ENCODE measurements around the gene MKX. TPM values are rescaled to one million over a fixed set of nuclear protein-coding genes. Genes with fewer than 3 reads are reported as not detected.
A peak's percentile ranks its signal among the peaks of the same experiment; 100 is the strongest.

The MKX gene
- total RNA-seq = 1.7 TPM
- long read RNA-seq, partial matches to known transcripts = 1 of 2 reads
- long read RNA-seq, other reads (novel, unspliced or antisense) = 0 of 2 reads

GRCh38 chr10:27745732-27746396 is at the start of gene MKX:
MKX (minus strand) TSS chr10:27745819; CDS start chr10:27743415, 2,404 bp downstream.
- intact Hi-C loops (cut with DNase I) = no loop called here
- H3K27ac ChIP-seq = no peak within 1 kb of the TSS
- H3K4me1 ChIP-seq = peaks cover 38% of the 10 kb centered on the region
- DNase-seq (peak; percentile 78), ATAC-seq (peak; percentile 21)
- no peaks in the 10 kb centered on the region for H3K9me3 ChIP-seq
- H3K4me3 ChIP-seq = peak within 1 kb of the TSS; percentile 36
- H3K27me3 ChIP-seq = peaks cover 91% of the 10 kb centered on the region
- H3K36me3 ChIP-seq = no peaks in the 10 kb centered on the region
- no peak for TF ChIP-seq CTCF (IDR thresholded peaks at IDR 0.05)

DNA sequence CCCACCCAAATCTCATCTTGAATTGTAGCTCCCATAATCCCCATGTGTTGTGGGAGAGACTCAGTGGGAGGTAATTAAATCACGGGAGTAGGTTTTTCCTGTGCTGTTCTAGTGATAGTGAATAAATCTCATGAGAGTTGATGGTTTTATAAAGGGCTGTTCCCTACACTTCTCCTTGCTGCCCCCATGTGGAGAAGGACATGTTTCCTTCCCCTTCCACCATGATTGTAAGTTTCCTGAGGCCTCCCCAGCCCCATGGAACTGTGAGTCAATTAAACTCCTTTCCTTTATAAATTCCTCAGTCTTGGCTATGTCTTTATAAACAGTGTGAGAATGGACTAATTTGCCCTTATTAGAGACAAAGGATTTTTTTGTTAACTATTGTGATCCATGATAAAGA is 48.5 kb upstream of the MKX start:
- no peaks in the 10 kb centered on the region for H3K36me3 ChIP-seq
- H3K27ac ChIP-seq = no peak overlapping the region
- DNase-seq (no peak), ATAC-seq (no peak)
- H3K4me1 ChIP-seq = no peaks in the 10 kb centered on the region
- no peak overlapping the region for H3K4me3 ChIP-seq
- no peaks in the 10 kb centered on the region for H3K9me3 ChIP-seq
- no peaks in the 10 kb centered on the region for H3K27me3 ChIP-seq
- TF ChIP-seq CTCF (IDR thresholded peaks at IDR 0.05) = peak; percentile 19
- intact Hi-C loops (cut with DNase I) = no loop called here

DNA sequence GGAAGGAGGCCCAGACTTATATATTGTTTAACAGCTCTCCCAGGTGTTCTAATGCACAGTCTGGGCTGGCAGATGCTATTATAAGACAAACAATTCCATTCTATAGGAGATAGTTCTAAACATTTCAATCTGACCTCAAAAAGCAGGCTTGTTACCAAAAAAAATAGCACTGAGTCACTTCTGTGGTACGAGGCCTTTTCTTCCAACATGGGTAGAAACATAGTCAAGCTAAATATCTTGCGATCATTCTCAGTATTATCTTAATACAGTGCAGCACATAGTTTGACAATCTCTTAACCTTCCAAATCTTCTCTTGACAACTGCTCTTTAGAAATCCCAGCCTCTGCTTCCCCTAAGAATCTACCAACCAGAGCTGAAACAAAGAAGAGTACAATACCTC is 46.6 kb upstream of the MKX start:
- TF ChIP-seq CTCF (IDR thresholded peaks at IDR 0.05) = no peak
- Histone ChIP-seq H3K27me3 (no peaks in the 10 kb centered on the region), H3K27ac (no peak overlapping the region), H3K4me3 (no peak overlapping the region), H3K4me1 (no peaks in the 10 kb centered on the region), H3K9me3 (no peaks in the 10 kb centered on the region), H3K36me3 (no peaks in the 10 kb centered on the region)
- DNase-seq (no peak), ATAC-seq (no peak)
- intact Hi-C loops (cut with DNase I) = no loop called here

- intact Hi-C loops (cut with DNase I) = no loop called here
- no peak for ATAC-seq
- no peaks in the 10 kb centered on the region for H3K27me3 ChIP-seq
- no peaks in the 10 kb centered on the region for H3K4me1 ChIP-seq
- H3K27ac ChIP-seq = no peak overlapping the region
- no peak overlapping the region for H3K4me3 ChIP-seq
- DNase-seq = no peak
- TF ChIP-seq CTCF (IDR thresholded peaks at IDR 0.05) = no peak
- no peaks in the 10 kb centered on the region for H3K9me3 ChIP-seq
- no peaks in the 10 kb centered on the region for H3K36me3 ChIP-seq
Observed at GRCh38 chr10:27784272-27784671, 38.7 kb upstream of the MKX start.

GRCh38 chr10:27783660-27784059 is 38.0 kb upstream of the MKX start:
- intact Hi-C loops (cut with DNase I) = no loop called here
- peak; percentile 27 for TF ChIP-seq CTCF (IDR thresholded peaks at IDR 0.05)
- DNase-seq = no peak
- Histone ChIP-seq H3K4me3 (no peak overlapping the region), H3K27ac (no peak overlapping the region), H3K4me1 (no peaks in the 10 kb centered on the region), H3K36me3 (no peaks in the 10 kb centered on the region), H3K27me3 (no peaks in the 10 kb centered on the region), H3K9me3 (no peaks in the 10 kb centered on the region)
- ATAC-seq = peak; percentile 74

Data from upper lobe of right lung (tissue), 1 donor.